ENCODE data around the gene TRIM46. TPM values are rescaled to one million over a fixed set of nuclear protein-coding genes. Genes with fewer than 3 reads are reported as not detected.
"Not testable (repeated sequence)": the region's sequence is repeated elsewhere in the genome, so short reads cannot be mapped to it uniquely, and the experiment has no call there.

TRIM46 gene
- total and polyA plus RNA-seq, 2 of the 13 experiments (the other 11 are each of a cell fraction or from before 2014, with no cell fraction given) = 0.04 to 0.09 TPM

DNA sequence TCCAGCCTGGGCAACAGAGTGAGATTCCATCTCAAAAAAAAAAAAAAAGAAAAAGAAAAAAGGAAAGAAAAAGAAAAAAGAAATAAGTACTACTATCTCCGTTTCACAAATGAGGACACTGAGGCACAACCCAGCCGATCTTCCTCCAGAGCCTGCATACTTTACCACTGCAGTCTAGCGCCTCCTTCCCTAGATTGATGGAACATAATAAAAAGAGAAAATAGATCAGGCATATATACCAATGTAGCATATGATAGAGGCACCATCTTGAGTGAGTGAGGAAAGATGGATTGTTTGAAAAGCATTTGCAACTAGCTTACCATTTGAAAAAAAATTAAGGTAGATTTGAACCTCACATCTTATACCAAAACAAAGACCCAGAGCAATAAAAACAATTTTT is 28.2 kb upstream of the TRIM46 start:
- intact Hi-C loops (cut with micrococcal nuclease; ENCODE audit: unreplicated experiment) = no loop called here
- WGBS (ENCODE audit: low lambda C conversion rate) = 67% methylated on average over 3 of the region's 3 CpGs
- CTCF ChIA-PET (ENCODE audit: low intra/inter-chr PET ratio, low total read pairs) = no interaction called here

DNA sequence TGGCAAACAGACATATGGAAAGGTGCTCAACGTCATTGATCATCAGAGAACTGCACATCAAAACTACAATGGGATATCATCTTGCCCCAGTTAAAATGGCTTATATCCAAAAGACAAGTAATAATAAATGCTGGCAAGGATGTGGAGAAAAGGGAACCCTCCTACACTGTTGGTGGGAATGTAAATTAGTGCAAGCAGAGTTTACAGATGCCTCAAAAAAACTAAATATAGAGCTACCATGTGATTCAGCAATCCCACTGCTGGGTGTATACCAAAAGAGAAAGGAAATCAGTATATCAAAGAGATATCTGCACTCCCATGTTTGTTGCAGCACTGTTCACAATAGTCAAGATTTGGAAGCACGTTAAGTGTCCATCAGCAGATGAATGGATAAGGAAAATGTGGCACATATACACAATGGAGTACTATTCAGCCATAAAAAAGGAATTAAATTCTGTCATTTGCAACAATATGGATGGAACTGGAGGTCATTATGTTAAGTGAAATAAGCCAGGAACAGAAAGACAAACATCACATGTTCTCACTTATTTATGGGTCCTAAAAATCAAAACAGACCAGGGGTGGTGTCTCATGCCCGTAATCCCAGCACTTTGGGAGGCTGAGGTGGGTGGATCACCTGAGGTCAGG is 17.5 kb upstream of the TRIM46 start:
- ATAC-seq; H3K27ac ChIP-seq (ENCODE audit: extremely low read length, insufficient read depth, low read length); BruUV-seq (replicated peaks); H3K36me3 ChIP-seq (replicated peaks in 1 of 2; ENCODE audit: control insufficient read depth in 1 of 2, insufficient read depth in 2 of 2, low read length in 2 of 2); in situ Hi-C loops (cut with HindIII; ENCODE audit: extremely low pct_ligation_motif_present, low pct_unique_long_range_greater_than_20kb); H3K27me3 ChIP-seq (ENCODE audit: control insufficient read depth in 1 of 2, insufficient read depth in 2 of 2, low read length in 2 of 2); intact Hi-C loops (cut with micrococcal nuclease; ENCODE audit: unreplicated experiment); H3K9me3 ChIP-seq (ENCODE audit: low read length); FAIRE-seq; H3K79me2 ChIP-seq (ENCODE audit: insufficient read depth, low read length); H3K4me3 ChIP-seq (replicated peaks in 1 of 3; ENCODE audit: insufficient read depth in 1 of 3, low read depth in 2 of 3, low read length in 3 of 3); H3K9ac ChIP-seq (ENCODE audit: insufficient read depth, low read depth, low read length); CTCF ChIA-PET (ENCODE audit: low intra/inter-chr PET ratio, low total read pairs); H3K4me2 ChIP-seq (ENCODE audit: low read depth, low read length); DNase-seq (ENCODE audit: low spot score); H4K20me1 ChIP-seq (ENCODE audit: insufficient read depth, low read length); H2AFZ ChIP-seq (ENCODE audit: low read length): not testable (repeated sequence)
- H3K4me1 ChIP-seq (ENCODE audit: insufficient read depth, low read length) = peaks cover 17% of the 10 kb centered on the region
- 18% methylated on average over 3 of the region's 3 CpGs for WGBS (ENCODE audit: low lambda C conversion rate)
- POLR2A ChIA-PET = interaction anchor here (0.6 kb wide), 1 partner anchor 27 kb away, joined by 3 read pairs; no protein-coding TSS in a partner anchor

More for the DNA sequence above, 28.2 kb upstream of the TRIM46 start:
- in situ Hi-C loops (cut with HindIII; ENCODE audit: extremely low pct_ligation_motif_present, low pct_unique_long_range_greater_than_20kb) = no loop called here
- H3K9me3 ChIP-seq (ENCODE audit: low read length) = no peaks in the 10 kb centered on the region
- no peak overlapping the region for H3K4me3 ChIP-seq (replicated peaks in 1 of 3; ENCODE audit: insufficient read depth in 1 of 3, low read depth in 2 of 3, low read length in 3 of 3)
- H3K9ac ChIP-seq (ENCODE audit: insufficient read depth, low read depth, low read length) = no peak overlapping the region
- no peaks in the 10 kb centered on the region for H4K20me1 ChIP-seq (ENCODE audit: insufficient read depth, low read length)
- peaks cover 6% of the 10 kb centered on the region; the same call in 1 of the 2 replicates for H3K4me1 ChIP-seq (ENCODE audit: insufficient read depth, low read length)
- TF ChIP-seq SIX4 (CRISPR knock-in tag; IDR thresholded peaks at IDR 0.05) (no peak), SETDB1 (CRISPR knock-in tag; IDR thresholded peaks at IDR 0.05; ENCODE audit: borderline replicate concordance) (no peak), MIXL1 (CRISPR knock-in tag; IDR thresholded peaks at IDR 0.05) (no peak), MAFF (IDR thresholded peaks at IDR 0.05; ENCODE audit: low read depth, low read length) (no peak), GLI4 (CRISPR knock-in tag; IDR thresholded peaks at IDR 0.05; ENCODE audit: borderline replicate concordance) (no peak), REXO4 (CRISPR knock-in tag; IDR thresholded peaks at IDR 0.05; ENCODE audit: borderline replicate concordance) (no peak), KLF9 (CRISPR knock-in tag; IDR thresholded peaks at IDR 0.05; ENCODE audit: low read depth) (no peak), ZFX (CRISPR knock-in tag; IDR thresholded peaks at IDR 0.05; ENCODE audit: low read depth) (no peak), ZNF256 (CRISPR knock-in tag; conservative IDR thresholded peaks at IDR 0.05) (no peak), KDM4B (CRISPR knock-in tag; IDR thresholded peaks at IDR 0.05) (no peak), NFATC3 (CRISPR knock-in tag; IDR thresholded peaks at IDR 0.05) (no peak), MED8 (CRISPR knock-in tag; IDR thresholded peaks at IDR 0.05; ENCODE audit: insufficient replicate concordance) (no peak), MEIS2 (CRISPR knock-in tag; IDR thresholded peaks at IDR 0.05) (no peak), HOXA3 (CRISPR knock-in tag; IDR thresholded peaks at IDR 0.05) (no peak), TCF12 (IDR thresholded peaks at IDR 0.05) (no peak), TCF12 (CRISPR knock-in tag; IDR thresholded peaks at IDR 0.05) (no peak)
- TF ChIP-seq, protein P1, sequence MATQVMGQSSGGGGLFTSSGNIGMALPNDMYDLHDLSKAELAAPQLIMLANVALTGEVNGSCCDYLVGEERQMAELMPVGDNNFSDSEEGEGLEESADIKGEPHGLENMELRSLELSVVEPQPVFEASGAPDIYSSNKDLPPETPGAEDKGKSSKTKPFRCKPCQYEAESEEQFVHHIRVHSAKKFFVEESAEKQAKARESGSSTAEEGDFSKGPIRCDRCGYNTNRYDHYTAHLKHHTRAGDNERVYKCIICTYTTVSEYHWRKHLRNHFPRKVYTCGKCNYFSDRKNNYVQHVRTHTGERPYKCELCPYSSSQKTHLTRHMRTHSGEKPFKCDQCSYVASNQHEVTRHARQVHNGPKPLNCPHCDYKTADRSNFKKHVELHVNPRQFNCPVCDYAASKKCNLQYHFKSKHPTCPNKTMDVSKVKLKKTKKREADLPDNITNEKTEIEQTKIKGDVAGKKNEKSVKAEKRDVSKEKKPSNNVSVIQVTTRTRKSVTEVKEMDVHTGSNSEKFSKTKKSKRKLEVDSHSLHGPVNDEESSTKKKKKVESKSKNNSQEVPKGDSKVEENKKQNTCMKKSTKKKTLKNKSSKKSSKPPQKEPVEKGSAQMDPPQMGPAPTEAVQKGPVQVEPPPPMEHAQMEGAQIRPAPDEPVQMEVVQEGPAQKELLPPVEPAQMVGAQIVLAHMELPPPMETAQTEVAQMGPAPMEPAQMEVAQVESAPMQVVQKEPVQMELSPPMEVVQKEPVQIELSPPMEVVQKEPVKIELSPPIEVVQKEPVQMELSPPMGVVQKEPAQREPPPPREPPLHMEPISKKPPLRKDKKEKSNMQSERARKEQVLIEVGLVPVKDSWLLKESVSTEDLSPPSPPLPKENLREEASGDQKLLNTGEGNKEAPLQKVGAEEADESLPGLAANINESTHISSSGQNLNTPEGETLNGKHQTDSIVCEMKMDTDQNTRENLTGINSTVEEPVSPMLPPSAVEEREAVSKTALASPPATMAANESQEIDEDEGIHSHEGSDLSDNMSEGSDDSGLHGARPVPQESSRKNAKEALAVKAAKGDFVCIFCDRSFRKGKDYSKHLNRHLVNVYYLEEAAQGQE (IDR thresholded peaks at IDR 0.05; ENCODE audit: borderline replicate concordance in 1 of 2, low read depth in 1 of 2, low read length in 2 of 2) = no peak
- POLR2A ChIA-PET = interaction anchor here (1.2 kb wide), 1 partner anchor 10 kb away, joined by 4 read pairs; the partner anchor contains the start of gene SLC50A1
- no peak overlapping the region for H3K4me2 ChIP-seq (ENCODE audit: low read depth, low read length)
- no TSS peak for BruUV-seq (replicated peaks)
- ATAC-seq (no peak), DNase-seq (ENCODE audit: low spot score) (no peak), FAIRE-seq (no peak)
- no peak overlapping the region for H2AFZ ChIP-seq (ENCODE audit: low read length)
- H3K27ac ChIP-seq (ENCODE audit: extremely low read length, insufficient read depth, low read length) = no peak overlapping the region
- H3K27me3 ChIP-seq (ENCODE audit: control insufficient read depth in 1 of 2, insufficient read depth in 2 of 2, low read length in 2 of 2) = peaks cover 0 to 7% of the 10 kb centered on the region in 2 experiments; a peak in 1 of 5 replicates
- no peaks in the 10 kb centered on the region for H3K36me3 ChIP-seq (replicated peaks in 1 of 2; ENCODE audit: control insufficient read depth in 1 of 2, insufficient read depth in 2 of 2, low read length in 2 of 2)
- no peaks in the 10 kb centered on the region for H3K79me2 ChIP-seq (ENCODE audit: insufficient read depth, low read length)
